GM12878 (cell line): ENCODE data around the gene IVD. TPM values are rescaled to one million over a fixed set of nuclear protein-coding genes. Genes with fewer than 3 reads are reported as not detected.

ENCODE experiments used
- ATAC-seq: fragments of 200-7000 bp; cut with Tn5 transposase; 3 replicates; pipeline ENCODE4 v1.9.1; 2020; ENCODE audit warnings: mild to moderate bottlenecking, moderate library complexity
- BruUV-seq: library from RNA; stranded (reverse); fragments of 400-500 nt; replicated peaks from 2 replicates; lab custom pipeline; 2021; lab: Mats Ljungman, UMichigan
- CTCF ChIA-PET: fragments of 300-600 bp; sonication (Branson Sonifier 250); formaldehyde crosslinking; extraction: SDS; loops from one replicate; lab custom pipeline; 2021; ENCODE audit warnings: inconsistent platforms; lab: Yijun Ruan, JAX
- POLR2A ChIA-PET: fragments of 350-600 bp; formaldehyde crosslinking; extraction: SDS; loops from one replicate; lab custom pipeline; 2021; ENCODE audit warnings: inconsistent platforms; lab: Charles Lee
- RAD21 ChIA-PET: fragments of 300-600 bp; sonication (Branson Sonifier 250); formaldehyde crosslinking; loops from one replicate; lab custom pipeline; 2023; ENCODE audit warnings: antibody characterized with exemption; ENCODE audit not compliant: unreplicated experiment; lab: Charles Lee
- SMC1A ChIA-PET: fragments of 300-600 bp; sonication (Branson Sonifier 250); formaldehyde crosslinking; loops from one replicate; lab custom pipeline; 2023; ENCODE audit not compliant: unreplicated experiment, uncharacterized antibody; lab: Charles Lee
- DNase-seq: peaks from one replicate; pipeline ENCODE4 v3.0.0-alpha.2; 2011; ENCODE audit warnings: low read depth, low spot score
- FAIRE-seq: peaks from 3 replicates; lab custom pipeline; 2011; peaks lifted over from hg19 to GRCh38; lab: Jason Lieb, UNC
- H2AFZ ChIP-seq: 2 replicates; pipeline ENCODE4 v1.6.0; 2011; ENCODE audit warnings: low read depth, low read length, control low read depth; ENCODE audit not compliant: control insufficient read depth
- H3K27ac ChIP-seq: 2 replicates; pipeline ENCODE4 v1.5.1; 2011; ENCODE audit warnings: control low read depth; ENCODE audit not compliant: control insufficient read depth, insufficient read depth
- H3K27me3 ChIP-seq, 2 experiments: replicated peaks in 1 of 2; 2 replicates each; pipeline versions ENCODE4 v1.6.0 to v1.6.1; 2011; ENCODE audit warnings: low read length in 1 of 2; ENCODE audit not compliant: control insufficient read depth in 2 of 2, insufficient read depth in 2 of 2
- H3K36me3 ChIP-seq, 2 experiments: 2 replicates each; pipeline ENCODE4 v1.5.1; 2011; ENCODE audit warnings: low read length in 1 of 2; ENCODE audit not compliant: control insufficient read depth in 2 of 2, insufficient read depth in 2 of 2
- H3K4me1 ChIP-seq: 2 replicates; pipeline ENCODE4 v1.6.1; 2011; ENCODE audit warnings: mild to moderate bottlenecking, low read length, moderate library complexity, mixed read lengths; ENCODE audit not compliant: control insufficient read depth, insufficient read depth
- H3K4me2 ChIP-seq: 2 replicates; pipeline ENCODE4 v1.6.0; 2011; ENCODE audit warnings: control low read depth; ENCODE audit not compliant: control insufficient read depth, insufficient read depth
- H3K4me3 ChIP-seq: fragments of 200-600 bp; sonication (generic); 2 replicates; pipeline ENCODE4 v1.5.1; 2016
- H3K79me2 ChIP-seq: 2 replicates; pipeline ENCODE4 v1.6.0; 2011; ENCODE audit warnings: low read length; ENCODE audit not compliant: control insufficient read depth, insufficient read depth
- H3K9ac ChIP-seq: 2 replicates; pipeline ENCODE4 v1.8.0; 2011; ENCODE audit warnings: low read length, control low read depth, mixed read lengths; ENCODE audit not compliant: control insufficient read depth, insufficient read depth
- H3K9me3 ChIP-seq: replicated peaks from 3 replicates; pipeline ENCODE4 v1.5.1; 2011; ENCODE audit warnings: mild to moderate bottlenecking, low read length; ENCODE audit not compliant: control insufficient read depth, insufficient read depth
- H4K20me1 ChIP-seq: 2 replicates; pipeline ENCODE4 v1.6.0; 2011; ENCODE audit not compliant: control insufficient read depth, insufficient read depth
- BACH1 ChIP-seq: fragments of 450-650 bp; IDR thresholded peaks from 2 replicates; pipeline ENCODE4 v1.6.1; 2017; ENCODE audit warnings: mild to moderate bottlenecking, borderline replicate concordance
- FOXK2 ChIP-seq: fragments of 450-650 bp; IDR thresholded peaks from 2 replicates; pipeline ENCODE4 v1.6.1; 2017; ENCODE audit warnings: mild to moderate bottlenecking, moderate library complexity
- GABPA ChIP-seq: IDR thresholded peaks from 2 replicates; pipeline ENCODE4 v1.6.1; 2014; ENCODE audit warnings: antibody characterized with exemption, low read depth, mild to moderate bottlenecking, inconsistent platforms
- KAT2A ChIP-seq: conservative IDR thresholded peaks from 2 replicates; pipeline ENCODE4 v1.6.1; 2011; ENCODE audit warnings: low read depth, low read length; ENCODE audit not compliant: control insufficient read depth
- KDM1A ChIP-seq: fragments of 200-600 bp; sonication (generic); IDR thresholded peaks from 2 replicates; pipeline ENCODE4 v1.6.1; 2016; ENCODE audit warnings: borderline replicate concordance
- MLLT1 ChIP-seq: fragments of 450-650 bp; IDR thresholded peaks from 2 replicates; pipeline ENCODE4 v1.6.1; 2016; ENCODE audit warnings: mild to moderate bottlenecking
- NRF1 ChIP-seq: conservative IDR thresholded peaks from 2 replicates; pipeline ENCODE4 v1.6.1; 2011; ENCODE audit warnings: mild to moderate bottlenecking, low read depth, low read length, improper control_type of control experiment
- POLR2A ChIP-seq: IDR thresholded peaks from 2 replicates; pipeline ENCODE4 v1.6.1; 2011; ENCODE audit warnings: low read depth, mild to moderate bottlenecking, low read length
- RFX5 ChIP-seq: IDR thresholded peaks from 2 replicates; pipeline ENCODE4 v1.6.1; 2011; ENCODE audit warnings: low read depth, low read length, improper control_type of control experiment
- RUNX3 ChIP-seq: IDR thresholded peaks from 2 replicates; pipeline ENCODE4 v1.6.1; 2012; ENCODE audit warnings: low read length, inconsistent platforms
- SMAD5 ChIP-seq: IDR thresholded peaks from 2 replicates; pipeline ENCODE4 v1.6.1; 2016; ENCODE audit warnings: antibody characterized with exemption, low read depth
- SUPT20H ChIP-seq: IDR thresholded peaks from 2 replicates; pipeline ENCODE4 v1.6.1; 2011; ENCODE audit warnings: low read depth, mild to moderate bottlenecking, low read length, moderate library complexity, borderline replicate concordance; ENCODE audit not compliant: control insufficient read depth
- WRNIP1 ChIP-seq: IDR thresholded peaks from 2 replicates; pipeline ENCODE4 v1.6.1; 2011; ENCODE audit warnings: low read depth, low read length, improper control_type of control experiment, borderline replicate concordance
- WGBS: methylation state at CpG from one replicate; pipeline ENCODE4 v1.1.6; 2016; ENCODE audit warnings: low lambda C conversion rate; ENCODE audit not compliant: insufficient replicate concordance, insufficient coverage; ENCODE audit errors: missing lambda C conversion rate; 5-methylcytosine and 5-hydroxymethylcytosine counted together
- in situ Hi-C: fragments of 300-500 bp; cut with MboI; formaldehyde crosslinking; loops from 9 replicates; pipeline ENCODE4 v1.14.3; 2018; ENCODE audit warnings: mixed read lengths
- intact Hi-C: fragments of 100-400 bp; cut with micrococcal nuclease; formaldehyde crosslinking; loops from one replicate; pipeline ENCODE4 v1.14.2; 2022; ENCODE audit not compliant: unreplicated experiment
- polyA plus RNA-seq, 11 experiments: library from polyadenylated mRNA; depleted of rRNA in 4 of 11; unstranded in 6 of 11; stranded (reverse) in 5 of 11; fragments of >200 nt; fragmentation: Nextera tagmentation in 4 of 11; fragmentation: Illumina TruSeq in 1 of 11; extraction: Ambion mirVana in 4 of 11; extraction: Trizol in 1 of 11; gene quantifications; 1 replicate in 1 of 11; 2 replicates in 10 of 11; pipeline versions ENCODE4 v1.2.1 to v1.2.3, GENCODE V29; 2011 to 2016; ENCODE audit warnings: inconsistent platforms in 2 of 11, missing spikeins in 2 of 11, low read depth in 1 of 11
- total RNA-seq, 4 experiments: library from RNA; depleted of rRNA in 3 of 4; stranded (reverse); fragments of >200 nt in 3 of 4; fragmentation: Illumina TruSeq in 1 of 4; extraction: Trizol in 1 of 4; gene quantifications; 2 replicates each; pipeline versions ENCODE4 v1.2.1 to v1.2.3, GENCODE V29; 2013 to 2021

The IVD gene
- total and polyA plus RNA-seq, 10 of the 15 experiments (the other 5 are each of a cell fraction or from before 2014, with no cell fraction given): 5.3 to 59.8 (median 45.7) TPM

GRCh38 chr15:40388941-40389823 is 16.4 kb upstream of the IVD start:
- H3K27me3 ChIP-seq: no peaks in the 10 kb centered on the region
- H3K4me1 ChIP-seq: peaks cover 3% of the 10 kb centered on the region; the same call in 1 of the 2 replicates
- no peak overlapping the region for H3K27ac ChIP-seq
- H3K4me2 ChIP-seq: no peak overlapping the region
- peaks cover 11 to 25% of the 10 kb centered on the region in 2 experiments for H3K36me3 ChIP-seq
- in situ Hi-C loops: no loop called here
- no peak overlapping the region for H3K4me3 ChIP-seq
- ChIA-PET CTCF (interaction anchor here (0.8 to 1.4 kb wide), 2 partner anchors 9 to 24 kb away, joined by 3 to 6 read pairs; no protein-coding TSS in a partner anchor), SMC1A (interaction anchor here (1.2 to 3.1 kb wide), 3 partner anchors 9 to 18 kb away, joined by 3 to 7 read pairs (median 3); no protein-coding TSS in a partner anchor), RAD21 (no interaction called here), POLR2A (interaction anchor here (1.3 kb wide), 1 partner anchor 9 kb away, joined by 6 read pairs; no protein-coding TSS in a partner anchor)
- no peaks in the 10 kb centered on the region for H3K9me3 ChIP-seq
- intact Hi-C loops: no loop called here
- no TSS peak for BruUV-seq
- no peak overlapping the region for H2AFZ ChIP-seq
- TF ChIP-seq KDM1A: no peak
- TF ChIP-seq MLLT1: no peak
- no peak for TF ChIP-seq POLR2A
- TF ChIP-seq GABPA: no peak
- no peak for TF ChIP-seq WRNIP1
- TF ChIP-seq BACH1: no peak
- no peak for TF ChIP-seq SMAD5
- TF ChIP-seq RFX5: no peak
- no peak for TF ChIP-seq RUNX3
- no peak for TF ChIP-seq NRF1
- no peak for TF ChIP-seq FOXK2
- TF ChIP-seq KAT2A: no peak
- TF ChIP-seq SUPT20H: no peak
- peaks cover 11% of the 10 kb centered on the region for H3K79me2 ChIP-seq
- no peak overlapping the region for H3K9ac ChIP-seq
- 97% methylated on average over 13 of the region's 13 CpGs for WGBS
- no peaks in the 10 kb centered on the region for H4K20me1 ChIP-seq
- DNase-seq (no peak), FAIRE-seq (no peak), ATAC-seq (no peak)
